Measurements from ENCODE around the gene DOCK9. TPM values are rescaled to one million over a fixed set of nuclear protein-coding genes. Genes with fewer than 3 reads are reported as not detected.

The DOCK9 gene
- total RNA-seq, 1 donor, result 44.5 TPM

DNA sequence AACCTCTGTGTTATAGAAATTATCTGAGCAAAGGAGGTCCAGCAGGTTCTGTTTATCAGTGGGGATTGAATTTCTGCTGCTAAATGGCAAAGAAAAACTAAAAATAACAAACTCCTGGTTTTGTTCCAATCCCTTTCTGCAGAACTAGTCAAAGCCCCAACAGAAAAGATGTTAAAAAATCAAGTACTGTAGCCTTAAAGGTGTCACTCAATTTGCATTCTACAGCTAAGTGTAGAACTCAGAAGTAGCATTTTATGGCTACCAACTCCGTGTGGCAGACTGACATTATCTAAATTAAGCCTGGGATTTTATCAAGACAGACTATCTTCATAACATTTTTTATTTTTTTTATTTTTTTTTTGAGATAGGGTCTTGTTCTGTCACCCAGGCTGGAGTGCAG lies 133.8 kb downstream of the DOCK9 start:
- H3K9me3 ChIP-seq (ENCODE audit: low read depth, low read length), result no peaks in the 10 kb centered on the region
- no peaks in the 10 kb centered on the region for H3K27me3 ChIP-seq (ENCODE audit: insufficient read depth, low read length)
- H3K36me3 ChIP-seq (ENCODE audit: insufficient read depth, low read length), result no peaks in the 10 kb centered on the region
- TF ChIP-seq, protein P1, sequence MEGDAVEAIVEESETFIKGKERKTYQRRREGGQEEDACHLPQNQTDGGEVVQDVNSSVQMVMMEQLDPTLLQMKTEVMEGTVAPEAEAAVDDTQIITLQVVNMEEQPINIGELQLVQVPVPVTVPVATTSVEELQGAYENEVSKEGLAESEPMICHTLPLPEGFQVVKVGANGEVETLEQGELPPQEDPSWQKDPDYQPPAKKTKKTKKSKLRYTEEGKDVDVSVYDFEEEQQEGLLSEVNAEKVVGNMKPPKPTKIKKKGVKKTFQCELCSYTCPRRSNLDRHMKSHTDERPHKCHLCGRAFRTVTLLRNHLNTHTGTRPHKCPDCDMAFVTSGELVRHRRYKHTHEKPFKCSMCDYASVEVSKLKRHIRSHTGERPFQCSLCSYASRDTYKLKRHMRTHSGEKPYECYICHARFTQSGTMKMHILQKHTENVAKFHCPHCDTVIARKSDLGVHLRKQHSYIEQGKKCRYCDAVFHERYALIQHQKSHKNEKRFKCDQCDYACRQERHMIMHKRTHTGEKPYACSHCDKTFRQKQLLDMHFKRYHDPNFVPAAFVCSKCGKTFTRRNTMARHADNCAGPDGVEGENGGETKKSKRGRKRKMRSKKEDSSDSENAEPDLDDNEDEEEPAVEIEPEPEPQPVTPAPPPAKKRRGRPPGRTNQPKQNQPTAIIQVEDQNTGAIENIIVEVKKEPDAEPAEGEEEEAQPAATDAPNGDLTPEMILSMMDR (IDR thresholded peaks at IDR 0.05; ENCODE audit: extremely low read depth, low read depth, low read length), result no peak
- H3K4me2 ChIP-seq (ENCODE audit: insufficient read depth, low read length), result no peak overlapping the region
- no peak overlapping the region for H3K27ac ChIP-seq (ENCODE audit: low read depth, low read length)
- H4K20me1 ChIP-seq (ENCODE audit: insufficient read depth, low read length), result no peaks in the 10 kb centered on the region
- no peaks in the 10 kb centered on the region for H3K79me2 ChIP-seq (ENCODE audit: insufficient read depth, low read length)
- peaks cover 24% of the 10 kb centered on the region for H3K4me1 ChIP-seq (ENCODE audit: insufficient read depth, low read length)
- DNase-seq (ENCODE audit: insufficient read length, low spot score, missing footprints), result no peak
- no peak overlapping the region for H3K4me3 ChIP-seq (ENCODE audit: insufficient read depth, low read length)
- no peak overlapping the region for H2AFZ ChIP-seq (ENCODE audit: low read length)

DNA sequence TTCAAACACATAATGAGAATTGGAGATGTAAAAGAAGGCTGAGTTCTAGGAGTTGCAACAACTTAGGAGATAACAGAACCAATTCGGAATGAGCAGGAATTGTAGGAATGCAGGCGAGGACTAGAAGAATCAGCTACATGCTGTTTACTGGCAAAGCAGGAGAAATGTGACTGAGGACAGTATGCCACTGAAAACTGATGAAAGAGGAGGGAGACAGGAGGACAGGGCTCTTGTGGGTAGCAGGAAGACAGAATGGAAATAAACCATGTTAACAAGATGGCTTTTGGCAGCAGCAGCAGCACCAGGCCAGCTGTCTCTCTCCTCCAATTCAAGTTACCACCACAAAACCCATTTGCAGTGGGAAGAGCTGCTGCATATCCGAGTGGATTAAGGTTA lies 134.4 kb downstream of the DOCK9 start:
- no peak for DNase-seq (ENCODE audit: insufficient read length, low spot score, missing footprints)
- H3K4me1 ChIP-seq (ENCODE audit: insufficient read depth, low read length), result peaks cover 24% of the 10 kb centered on the region
- H3K4me3 ChIP-seq (ENCODE audit: insufficient read depth, low read length), result no peak overlapping the region
- no peak overlapping the region for H3K4me2 ChIP-seq (ENCODE audit: insufficient read depth, low read length)
- no peaks in the 10 kb centered on the region for H3K27me3 ChIP-seq (ENCODE audit: insufficient read depth, low read length)
- no peak overlapping the region for H3K27ac ChIP-seq (ENCODE audit: low read depth, low read length)
- H4K20me1 ChIP-seq (ENCODE audit: insufficient read depth, low read length), result no peaks in the 10 kb centered on the region
- H3K79me2 ChIP-seq (ENCODE audit: insufficient read depth, low read length), result no peaks in the 10 kb centered on the region
- H3K36me3 ChIP-seq (ENCODE audit: insufficient read depth, low read length), result no peaks in the 10 kb centered on the region
- no peaks in the 10 kb centered on the region for H3K9me3 ChIP-seq (ENCODE audit: low read depth, low read length)
- TF ChIP-seq, protein P1 (IDR thresholded peaks at IDR 0.05; ENCODE audit: extremely low read depth, low read depth, low read length), result no peak
- no peak overlapping the region for H2AFZ ChIP-seq (ENCODE audit: low read length)

DNA sequence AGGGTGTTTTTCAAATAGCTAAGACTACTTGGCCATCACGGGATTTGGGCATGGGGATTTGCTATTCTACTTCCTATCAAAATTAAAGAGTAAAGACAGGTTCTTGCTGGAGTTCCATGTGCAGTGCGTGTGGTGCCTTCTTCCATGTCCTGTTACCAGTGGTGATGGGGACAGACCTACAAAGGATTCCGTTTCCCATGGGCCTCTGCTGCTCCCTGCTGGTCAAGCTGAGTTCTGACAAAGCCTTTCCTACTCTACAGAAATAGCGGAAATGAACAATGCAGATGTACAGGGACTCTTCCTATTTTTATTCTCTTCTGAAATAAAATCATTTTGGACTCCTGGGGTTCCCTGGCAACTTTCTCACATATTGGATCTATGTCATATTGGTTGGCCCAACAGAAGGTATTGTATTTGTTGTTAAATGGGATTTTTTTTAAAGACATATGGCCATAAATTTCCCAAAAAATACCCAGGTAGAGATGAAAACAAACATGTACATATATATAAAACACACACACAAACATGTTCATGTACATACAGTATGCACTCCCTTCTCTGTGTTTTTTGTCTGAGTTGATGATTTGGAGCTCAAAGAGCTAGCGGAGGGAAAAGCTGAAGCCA lies 134.9 kb downstream of the DOCK9 start:
- Histone ChIP-seq H3K79me2 (ENCODE audit: insufficient read depth, low read length) (no peaks in the 10 kb centered on the region), H3K9me3 (ENCODE audit: low read depth, low read length) (no peaks in the 10 kb centered on the region), H3K27me3 (ENCODE audit: insufficient read depth, low read length) (no peaks in the 10 kb centered on the region), H3K4me1 (ENCODE audit: insufficient read depth, low read length) (peaks cover 23% of the 10 kb centered on the region), H4K20me1 (ENCODE audit: insufficient read depth, low read length) (no peaks in the 10 kb centered on the region), H2AFZ (ENCODE audit: low read length) (no peak overlapping the region), H3K36me3 (ENCODE audit: insufficient read depth, low read length) (no peaks in the 10 kb centered on the region), H3K4me3 (ENCODE audit: insufficient read depth, low read length) (no peak overlapping the region), H3K4me2 (ENCODE audit: insufficient read depth, low read length) (no peak overlapping the region), H3K27ac (ENCODE audit: low read depth, low read length) (no peak overlapping the region)
- DNase-seq (ENCODE audit: insufficient read length, low spot score, missing footprints), result peak; percentile 68
- TF ChIP-seq, protein P1 (IDR thresholded peaks at IDR 0.05; ENCODE audit: extremely low read depth, low read depth, low read length), result peak; percentile 95

DNA sequence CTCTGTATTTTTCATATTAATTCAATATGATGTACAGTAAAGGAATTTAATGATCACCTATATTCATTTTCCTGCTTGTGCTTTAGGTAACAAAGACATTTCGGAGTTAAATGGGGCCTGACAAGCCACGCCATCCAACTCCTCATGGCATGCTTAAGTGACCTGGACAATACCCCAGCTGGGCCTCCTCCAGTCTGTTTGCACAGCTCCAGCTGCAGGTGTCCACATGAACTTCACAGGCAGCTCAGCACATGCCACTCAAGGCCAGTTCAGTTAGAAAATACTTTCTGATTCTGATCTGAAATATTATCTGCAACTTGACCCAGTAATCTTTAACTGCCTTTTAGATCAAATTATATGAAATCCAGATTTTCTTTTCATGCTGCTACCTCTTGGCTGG lies 135.8 kb downstream of the DOCK9 start:
- H3K27me3 ChIP-seq (ENCODE audit: insufficient read depth, low read length), result no peaks in the 10 kb centered on the region
- H3K27ac ChIP-seq (ENCODE audit: low read depth, low read length), result no peak overlapping the region
- peaks cover 23% of the 10 kb centered on the region for H3K4me1 ChIP-seq (ENCODE audit: insufficient read depth, low read length)
- TF ChIP-seq, protein P1 (IDR thresholded peaks at IDR 0.05; ENCODE audit: extremely low read depth, low read depth, low read length), result no peak
- no peak overlapping the region for H3K4me3 ChIP-seq (ENCODE audit: insufficient read depth, low read length)
- H3K36me3 ChIP-seq (ENCODE audit: insufficient read depth, low read length), result no peaks in the 10 kb centered on the region
- no peaks in the 10 kb centered on the region for H3K79me2 ChIP-seq (ENCODE audit: insufficient read depth, low read length)
- no peaks in the 10 kb centered on the region for H3K9me3 ChIP-seq (ENCODE audit: low read depth, low read length)
- no peak overlapping the region for H2AFZ ChIP-seq (ENCODE audit: low read length)
- no peak for DNase-seq (ENCODE audit: insufficient read length, low spot score, missing footprints)
- no peaks in the 10 kb centered on the region for H4K20me1 ChIP-seq (ENCODE audit: insufficient read depth, low read length)
- no peak overlapping the region for H3K4me2 ChIP-seq (ENCODE audit: insufficient read depth, low read length)

All from osteoblast (primary cell).